Hematopoietic multipotent progenitor cell treated with erythropoietin and hydrocortisone succinate and interleukin-3 and kit ligand, for 4 days (in vitro differentiated cells): Measurements from ENCODE around the gene MICOS13.

Experiments used
- DNase-seq: peaks from one replicate; pipeline ENCODE4 v3.0.0-alpha.2; 2015

Gene MICOS13

DNA sequence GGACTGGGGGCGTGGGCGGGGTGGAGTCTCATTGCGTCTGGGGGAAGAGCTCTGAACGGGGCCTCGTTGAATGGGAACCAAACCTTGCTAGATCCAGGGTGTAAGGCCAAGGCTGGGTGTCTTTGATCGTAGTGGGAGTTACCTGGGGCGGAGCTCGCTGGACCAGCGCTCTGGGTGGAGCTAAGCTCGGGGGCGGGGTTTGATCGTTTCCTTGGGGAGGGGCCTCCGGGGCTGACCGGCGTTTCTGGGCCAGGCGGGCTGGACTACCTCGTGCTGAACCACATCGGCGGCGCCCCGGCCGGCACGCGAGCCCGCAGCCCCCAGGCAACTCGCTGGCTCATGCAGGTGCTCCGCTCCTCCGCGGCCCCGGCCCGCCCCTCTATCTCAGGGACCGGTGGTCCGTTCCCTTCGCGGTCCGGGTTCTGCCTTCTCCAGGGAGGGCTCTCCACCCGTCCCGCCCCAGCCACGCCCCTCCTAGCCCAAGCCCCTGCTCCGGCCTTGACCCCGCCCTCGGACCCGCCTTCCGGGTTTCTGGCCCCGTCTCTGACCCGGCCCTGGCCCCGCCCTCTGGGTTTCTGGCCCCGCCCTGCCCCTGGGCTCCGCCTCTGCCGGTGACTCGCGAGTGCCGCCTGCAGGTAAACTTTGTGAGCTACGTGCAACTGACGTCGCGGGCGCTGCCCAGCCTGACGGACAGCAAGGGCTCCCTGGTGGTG lies 6.5 kb upstream of the MICOS13 start:
- peak; percentile 99 for DNase-seq

DNA sequence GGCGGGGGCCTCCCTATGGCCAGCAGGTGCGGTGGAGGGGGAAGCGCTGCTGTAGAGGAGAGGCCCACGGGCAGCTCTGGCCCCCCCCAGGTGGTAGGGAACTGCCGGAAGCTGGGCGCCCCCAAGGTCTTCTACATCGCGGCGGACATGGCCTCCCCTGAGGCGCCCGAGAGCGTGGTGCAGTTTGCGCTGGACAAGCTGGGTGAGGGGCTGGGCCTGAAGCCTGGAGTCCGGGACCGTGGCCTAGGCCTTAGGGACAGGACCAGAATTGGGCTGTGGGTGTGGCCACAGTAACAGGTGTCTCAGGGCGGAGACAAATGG lies 6.0 kb upstream of the MICOS13 start:
- DNase-seq: no peak

DNA sequence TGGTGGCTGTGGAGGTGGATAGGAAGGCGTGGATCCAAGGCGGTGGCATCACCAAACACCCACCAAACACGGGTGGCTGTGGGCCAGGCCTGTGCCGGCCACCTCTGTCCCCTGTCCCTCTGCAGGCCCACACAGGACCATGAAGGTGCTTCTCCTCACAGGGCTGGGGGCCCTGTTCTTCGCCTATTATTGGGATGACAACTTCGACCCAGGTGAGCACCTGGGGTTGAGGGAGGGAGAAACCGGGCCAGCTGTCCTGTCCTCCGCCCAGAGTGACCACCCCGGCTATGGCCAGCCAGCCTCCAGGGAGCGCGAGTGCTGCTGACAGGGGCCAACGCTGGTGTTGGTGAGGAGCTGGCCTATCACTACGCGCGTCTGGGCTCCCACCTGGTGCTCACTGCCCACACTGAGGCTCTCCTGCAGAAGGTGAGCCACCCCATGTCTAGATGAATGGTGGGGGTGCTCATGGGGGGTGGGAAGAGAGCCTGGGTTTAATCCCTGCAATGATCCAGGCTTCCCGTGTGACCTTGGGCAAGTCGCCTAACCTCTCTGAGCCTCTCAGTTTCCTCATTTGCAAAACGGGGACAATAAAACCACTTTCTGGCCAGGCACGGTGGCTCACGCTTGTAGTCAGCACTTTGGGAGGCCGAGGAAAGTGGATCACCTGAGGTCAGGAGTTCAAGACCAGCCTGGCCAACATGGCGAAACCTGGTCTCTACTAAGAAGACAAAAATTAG lies 4.5 kb upstream of the MICOS13 start:
- DNase-seq: no peak

DNA sequence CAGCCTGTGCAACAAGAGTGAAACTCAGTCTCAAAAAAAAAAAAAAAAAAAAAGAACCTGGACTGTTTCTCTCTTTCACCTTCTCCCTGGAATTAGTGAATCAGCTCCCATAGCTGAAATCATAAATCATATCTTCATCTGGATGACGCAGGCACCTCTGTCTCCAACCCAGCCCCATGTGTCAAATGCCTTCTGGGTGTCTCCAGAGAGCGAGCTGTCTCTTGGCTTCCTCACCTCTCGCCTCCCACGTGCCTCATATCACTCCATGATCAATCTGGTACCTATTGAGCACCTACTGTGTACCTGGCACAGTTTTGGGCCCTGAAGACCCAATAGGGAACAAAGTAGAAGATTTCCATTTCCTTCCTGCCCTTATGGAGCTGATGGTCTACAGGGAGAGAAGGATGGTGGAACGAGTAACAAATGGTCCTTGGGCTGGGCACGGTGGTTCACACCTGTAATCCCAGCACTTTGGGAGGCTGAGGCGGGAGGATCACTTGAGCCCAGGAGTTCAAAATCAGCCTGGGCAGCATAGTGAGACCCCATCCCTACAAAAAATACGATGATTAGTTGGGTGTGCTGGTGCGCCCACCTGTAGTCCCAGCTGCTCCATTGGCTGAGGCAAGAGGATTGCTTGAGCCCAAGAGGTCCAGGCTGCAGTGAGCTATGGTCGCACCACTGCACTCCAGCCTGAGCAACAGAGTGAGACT lies 3.0 kb upstream of the MICOS13 start:
- no peak for DNase-seq

DNA sequence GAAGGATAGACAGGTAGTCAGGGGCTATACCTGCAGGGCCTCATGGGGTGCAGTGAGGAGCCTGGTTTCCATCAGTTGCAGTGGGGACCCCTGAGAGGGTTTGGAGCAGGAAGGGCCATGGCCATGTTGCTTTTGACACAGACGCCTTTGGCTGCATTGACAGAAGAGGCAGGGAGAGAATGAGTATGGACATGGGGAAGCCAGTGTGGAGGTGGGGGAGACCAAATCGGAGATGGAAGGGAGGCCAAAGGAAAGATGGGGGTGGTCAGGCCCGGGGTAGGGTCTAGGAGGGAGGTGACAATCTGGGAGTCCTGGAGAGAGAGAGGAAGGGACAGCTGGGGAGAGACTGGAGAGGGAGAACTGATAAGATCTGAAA lies 1.8 kb upstream of the MICOS13 start:
- no peak for DNase-seq

DNA sequence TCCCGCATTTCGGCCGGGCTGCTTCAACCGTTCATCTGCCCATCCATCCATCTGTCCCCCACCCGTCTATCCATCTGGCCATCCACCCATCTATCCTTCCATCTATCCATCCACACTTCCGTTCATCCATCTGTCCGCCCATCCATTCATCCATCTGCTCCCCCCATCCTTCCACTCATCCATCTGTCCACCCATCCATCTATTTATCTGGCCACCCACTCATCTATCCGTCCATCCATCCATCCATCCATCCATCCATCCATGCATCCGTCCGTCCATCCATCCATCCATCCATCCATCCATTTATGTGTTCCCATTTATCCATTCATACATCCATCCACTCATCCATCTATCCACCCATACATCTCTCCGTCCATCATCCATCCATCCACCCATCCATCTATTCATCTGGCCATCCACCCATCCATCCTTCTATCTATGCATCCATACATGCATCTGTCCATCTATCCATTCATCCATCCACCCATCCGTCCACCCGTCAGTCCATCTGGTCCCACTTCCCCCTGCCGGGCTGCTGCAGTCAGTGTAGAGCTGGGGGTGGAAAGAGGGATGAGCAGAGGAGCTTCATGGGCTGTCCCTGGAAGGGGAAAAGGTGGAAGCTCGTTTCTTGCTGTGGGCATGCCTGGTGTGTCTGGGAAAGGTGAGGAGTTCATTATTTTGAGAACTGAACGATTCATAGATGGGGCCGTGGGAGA lies 1.2 kb upstream of the MICOS13 start:
- no peak for DNase-seq

DNA sequence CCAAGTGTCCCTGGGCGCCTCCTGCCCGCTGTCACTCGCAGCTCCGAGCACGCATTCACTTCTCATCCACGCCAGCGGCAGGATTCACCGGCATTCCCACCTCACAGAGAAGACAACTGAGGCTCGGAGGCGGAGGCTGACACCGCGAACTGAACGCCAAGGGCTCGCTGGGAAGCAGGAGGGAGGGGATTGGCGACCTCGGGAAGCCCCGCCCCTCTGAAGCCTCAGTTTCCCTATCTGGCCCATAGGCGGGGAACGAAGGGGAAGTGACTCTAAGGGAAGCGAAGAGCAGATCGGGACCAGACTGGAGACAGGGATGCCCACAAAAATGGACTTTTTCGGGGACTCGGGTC lies 256 bp downstream of the MICOS13 start:
- DNase-seq: peak; percentile 40

DNA sequence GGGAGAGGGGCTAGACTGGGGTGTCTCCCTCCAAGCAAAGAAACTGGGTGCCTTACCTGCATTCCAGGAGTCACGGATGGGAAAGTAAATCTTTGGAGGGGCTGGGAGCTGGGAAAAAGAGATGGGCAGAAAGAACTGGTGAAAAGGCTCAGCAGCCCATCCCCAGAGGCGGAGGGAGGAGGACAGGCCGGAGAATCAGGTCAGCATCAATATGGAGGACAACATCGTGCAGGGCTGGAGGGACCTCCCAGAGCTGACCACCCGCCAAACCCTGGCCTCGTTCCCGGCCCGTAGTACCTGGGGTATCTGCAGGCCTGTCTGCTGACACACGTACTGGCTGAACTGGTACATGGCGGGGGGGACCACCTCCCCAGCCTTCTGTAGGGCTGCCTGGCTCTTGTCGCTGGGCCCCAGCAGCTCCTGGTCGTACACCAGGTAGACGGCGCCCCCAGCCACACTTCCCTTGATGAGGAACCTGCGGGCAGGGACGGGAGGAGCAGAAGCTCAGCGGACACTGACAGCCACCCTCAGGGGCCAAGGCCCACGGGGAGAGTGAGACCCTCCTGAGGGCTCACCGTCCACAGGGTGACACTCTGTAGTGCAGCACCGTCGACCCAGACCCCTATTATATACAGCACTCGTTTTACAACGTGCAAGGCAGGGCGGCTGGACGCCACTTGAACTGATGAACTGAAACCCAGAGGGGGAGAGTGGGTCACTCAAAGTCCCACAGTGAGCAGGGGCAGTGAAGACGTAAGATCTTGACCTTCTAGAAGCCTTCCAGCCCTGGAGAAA lies 830 bp downstream of the MICOS13 start:
- no peak for DNase-seq

DNA sequence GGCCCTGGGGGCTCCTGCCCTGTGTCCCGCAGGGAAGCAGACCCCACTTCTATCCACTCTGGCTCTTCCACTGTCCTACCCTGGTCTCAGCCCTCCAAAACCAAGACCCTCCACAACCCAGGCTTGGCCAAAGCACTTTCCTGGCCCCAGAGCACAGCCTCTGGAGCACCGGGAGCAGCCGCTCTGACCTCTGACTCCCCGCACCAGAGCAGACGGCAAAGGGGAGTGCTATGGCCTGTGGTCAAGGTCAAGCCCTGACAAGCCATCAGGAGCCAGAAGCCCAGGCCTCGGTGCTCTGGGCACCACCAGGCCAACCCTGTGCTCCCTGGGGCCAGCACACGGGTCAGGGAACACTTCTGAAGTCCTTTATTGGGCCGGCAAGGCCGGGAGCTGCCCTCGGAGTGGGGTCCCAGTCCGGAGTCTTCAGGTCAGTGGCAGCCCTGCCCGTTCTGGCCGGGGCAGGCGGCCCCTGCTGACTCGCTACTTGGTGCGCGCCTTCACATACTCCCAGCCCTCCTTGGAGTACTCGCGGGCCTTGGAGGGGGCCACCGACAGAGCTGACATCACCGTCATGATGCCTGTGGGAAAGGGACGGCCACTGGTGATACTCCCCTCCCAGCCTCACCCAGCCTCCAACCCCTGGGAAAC lies 2.1 kb downstream of the MICOS13 start:
- DNase-seq: no peak

DNA sequence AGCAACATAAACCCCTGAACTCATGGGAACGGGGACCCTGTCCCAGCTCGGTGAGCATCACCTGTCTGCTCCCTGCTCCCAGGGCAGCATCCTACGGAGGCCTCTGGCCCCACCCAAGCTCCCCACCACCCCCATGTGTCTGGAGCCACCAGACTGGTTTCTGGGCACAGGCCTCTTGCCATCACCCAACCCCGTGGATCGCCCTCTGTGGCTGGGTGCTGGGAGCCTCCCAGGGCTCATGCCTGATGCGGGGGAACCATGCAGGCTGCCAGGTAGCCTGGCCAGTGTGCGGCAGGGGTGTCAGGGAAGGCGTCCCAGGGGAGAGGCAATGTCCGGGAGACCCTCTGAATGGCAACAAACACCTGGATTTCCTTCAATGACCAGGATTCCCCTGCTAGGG lies 2.7 kb downstream of the MICOS13 start:
- DNase-seq: no peak

DNA sequence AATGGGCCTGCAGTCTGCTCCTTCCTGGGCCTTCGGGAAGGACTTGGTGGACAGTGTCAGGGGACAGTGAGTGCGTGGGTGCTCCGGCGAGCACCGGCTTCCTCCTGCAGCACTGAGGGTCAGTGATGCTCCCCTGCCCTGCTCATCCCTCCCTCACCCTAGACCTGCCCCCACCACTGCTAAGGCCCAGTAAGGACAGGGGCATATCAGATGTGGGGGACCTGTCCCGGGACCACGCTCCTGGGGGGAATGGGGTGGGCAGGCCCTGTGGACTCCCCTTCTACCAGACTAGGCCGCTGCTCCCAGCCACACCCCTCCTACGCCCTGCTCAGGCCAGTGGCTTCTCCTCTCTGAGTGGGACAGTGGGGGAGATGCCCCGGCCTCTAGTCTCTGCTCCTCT lies 3.2 kb downstream of the MICOS13 start:
- no peak for DNase-seq

DNA sequence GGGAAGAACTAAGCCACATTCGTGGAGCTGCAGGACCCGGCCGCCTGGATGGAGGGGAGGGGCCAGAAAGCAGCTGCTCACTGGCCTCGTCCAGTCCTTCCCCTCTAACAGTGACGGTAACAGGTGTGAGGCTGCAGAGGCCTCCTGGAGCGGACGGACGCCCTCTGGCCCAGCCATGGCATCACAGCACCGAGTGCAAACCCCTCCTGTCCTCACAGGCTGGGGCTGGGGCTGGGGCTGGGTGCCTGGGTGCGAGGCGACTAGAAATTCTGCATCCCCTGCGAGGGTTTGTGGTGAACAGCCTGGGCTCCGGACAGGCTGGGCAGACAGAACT lies 3.6 kb downstream of the MICOS13 start:
- no peak for DNase-seq

DNA sequence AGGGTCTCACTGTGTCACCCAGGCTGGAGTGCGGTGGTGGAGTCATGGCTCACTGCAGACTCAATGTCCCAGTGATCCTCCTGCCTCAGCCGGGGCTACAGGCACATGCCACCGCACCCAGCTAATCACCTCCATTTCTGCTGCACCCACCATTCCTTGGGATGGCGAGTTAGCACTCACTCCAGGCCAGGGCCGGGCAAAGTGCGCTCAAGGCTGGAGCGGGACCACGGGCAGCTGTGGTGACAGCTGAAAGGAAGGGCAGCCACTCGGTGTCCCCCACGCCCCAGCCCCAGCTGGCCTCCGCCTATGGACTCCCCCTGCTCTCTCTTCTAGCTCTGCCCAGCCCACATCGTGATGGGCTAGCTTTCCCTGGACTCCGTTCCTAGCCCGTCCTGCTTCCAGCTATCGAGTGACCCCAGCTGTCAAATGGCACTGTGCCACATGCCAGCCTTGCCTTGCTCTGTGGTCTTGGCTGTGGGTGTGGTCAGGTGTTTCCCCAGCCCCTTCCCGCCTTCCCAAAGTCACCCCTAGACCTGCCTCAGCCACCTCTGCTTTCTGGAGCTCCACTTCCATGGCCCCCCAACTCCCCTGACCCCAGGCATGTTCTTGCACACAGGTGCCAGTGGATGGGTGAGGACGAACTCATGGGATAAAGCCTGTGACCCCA lies 4.1 kb downstream of the MICOS13 start:
- DNase-seq: no peak

DNA sequence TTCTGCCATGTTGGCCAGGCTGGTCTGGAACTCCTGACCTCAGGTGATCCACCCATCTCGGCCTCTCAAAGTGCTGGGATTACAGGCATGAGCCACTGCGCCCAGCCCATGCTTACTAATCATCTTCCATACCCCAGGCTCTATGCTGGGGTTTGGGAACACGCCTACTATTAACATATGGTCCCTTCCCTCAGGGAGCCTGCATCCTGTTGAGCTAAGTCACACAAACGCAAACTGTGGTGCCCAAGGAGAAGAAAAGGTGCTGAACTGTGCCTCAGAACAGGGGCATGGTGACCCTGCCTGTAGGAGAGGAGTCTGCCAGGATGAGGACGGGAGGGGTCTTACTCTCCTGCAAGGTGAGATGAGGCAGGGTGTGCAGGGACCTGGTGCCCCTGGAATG lies 5.6 kb downstream of the MICOS13 start:
- DNase-seq: no peak

DNA sequence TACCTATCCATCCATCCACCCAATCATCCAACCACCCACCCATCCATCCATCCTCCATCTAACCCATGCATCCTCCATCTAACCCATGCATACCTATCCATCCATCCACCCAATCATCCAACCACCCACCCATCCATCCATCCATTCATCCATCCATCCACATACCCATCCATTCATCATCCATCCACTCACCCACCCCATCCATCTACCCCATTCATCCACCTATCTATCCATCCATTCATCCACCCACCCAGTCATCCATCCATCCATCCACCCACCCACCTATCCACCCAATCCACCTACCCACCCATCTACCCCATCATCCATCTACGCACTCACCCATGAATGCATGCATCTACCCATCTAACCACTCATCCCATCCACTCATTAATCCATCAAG lies 6.6 kb downstream of the MICOS13 start:
- DNase-seq: no peak

DNA sequence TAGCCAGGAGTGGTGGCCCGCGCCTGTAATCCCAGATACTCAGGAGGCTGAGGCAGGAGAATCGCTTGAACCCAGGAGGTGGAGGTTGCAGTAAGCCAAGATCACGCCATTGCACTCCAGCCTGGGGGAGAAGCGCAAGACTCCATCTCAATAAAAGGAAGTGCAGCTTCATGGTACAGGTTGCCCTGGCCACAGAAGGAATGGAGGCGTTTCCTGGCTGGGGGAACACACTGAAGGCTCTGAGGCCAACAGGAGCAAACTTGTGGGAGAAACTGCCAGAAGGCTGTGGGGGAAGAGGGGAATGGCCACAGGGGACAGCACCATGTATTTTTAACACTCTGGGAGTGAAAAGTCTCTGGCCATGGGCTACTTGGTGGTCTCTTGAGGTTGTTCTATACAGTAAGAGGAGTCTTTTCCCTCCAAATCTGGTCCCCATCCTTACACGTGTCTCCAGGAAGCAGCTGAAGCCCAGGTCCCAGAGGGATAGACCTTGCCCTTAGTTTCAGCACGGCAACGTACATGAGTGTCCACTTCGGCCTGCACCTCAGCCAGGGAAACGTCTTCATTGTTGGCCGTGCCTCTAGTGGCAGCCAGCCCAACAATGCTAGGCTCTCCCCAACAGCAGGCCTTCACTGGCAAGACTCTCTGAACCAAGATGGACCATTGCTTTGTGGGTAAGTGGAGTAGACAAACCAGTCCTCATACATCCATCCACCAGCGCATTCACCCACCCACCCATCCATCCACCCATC lies 7.4 kb downstream of the MICOS13 start:
- no peak for DNase-seq

DNA sequence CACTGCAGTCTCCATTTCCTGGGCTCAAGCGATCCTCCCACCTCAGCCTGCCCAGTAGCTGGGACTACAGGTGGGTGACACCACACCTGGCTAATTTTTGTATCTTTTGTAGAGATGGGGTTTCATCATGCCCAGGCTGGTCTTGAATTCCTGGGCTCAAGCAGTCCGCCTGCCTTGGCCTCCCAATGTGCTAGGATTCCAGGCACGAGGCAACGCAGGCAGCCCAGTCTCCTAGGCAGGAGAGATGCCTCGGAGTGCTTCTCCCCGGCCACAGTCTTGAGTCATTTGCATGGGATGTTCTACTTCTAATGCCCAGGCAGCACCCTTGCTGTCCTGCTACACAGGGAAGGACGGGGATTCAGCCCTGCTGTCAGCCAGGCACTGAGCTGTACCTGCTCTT lies 8.7 kb downstream of the MICOS13 start:
- no peak for DNase-seq

DNA sequence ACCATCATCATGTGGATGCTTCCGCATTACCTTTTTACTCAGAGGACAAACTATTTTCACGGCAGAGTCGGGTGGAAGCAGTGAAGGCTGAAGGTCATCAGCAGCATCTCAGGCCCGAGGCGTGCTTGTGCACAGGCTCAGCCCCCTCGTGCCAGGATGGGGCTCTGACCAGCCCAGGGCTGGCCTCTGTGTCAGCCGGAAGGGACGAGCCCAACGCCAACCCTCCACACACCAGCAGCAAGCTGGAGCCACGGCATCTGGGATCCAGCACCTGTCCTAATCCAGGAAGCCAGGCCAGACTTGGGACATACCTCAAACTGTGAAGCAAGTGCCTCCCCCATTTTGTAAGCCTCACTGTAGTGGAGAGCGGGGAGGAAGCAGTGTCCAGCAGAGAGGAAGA lies 11.1 kb downstream of the MICOS13 start:
- DNase-seq: no peak

DNA sequence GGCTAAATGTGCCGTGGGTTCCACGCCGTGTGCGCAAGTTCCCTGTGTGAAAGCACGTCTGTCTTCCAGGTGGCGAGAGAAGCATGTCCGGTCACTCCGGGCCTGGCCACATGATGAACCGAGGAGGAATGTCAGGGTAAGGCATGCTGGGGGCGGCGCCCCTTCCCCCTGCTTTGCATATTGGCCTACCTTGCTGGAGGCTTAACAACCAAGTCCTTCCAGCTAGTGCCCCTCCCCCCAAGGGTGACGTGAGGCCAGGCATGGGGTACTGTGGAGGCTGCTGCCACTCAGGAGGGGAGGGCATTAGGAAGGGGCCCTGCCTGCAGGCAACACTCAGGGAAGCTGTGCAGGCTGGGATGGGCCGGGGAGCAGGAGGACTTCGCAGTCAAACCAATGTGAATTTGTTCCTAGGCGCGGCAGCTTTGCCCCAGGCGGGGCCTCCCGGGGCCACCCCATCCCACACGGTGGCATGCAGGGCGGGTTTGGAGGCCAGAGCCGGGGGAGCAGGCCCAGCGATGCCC lies 12.5 kb downstream of the MICOS13 start:
- DNase-seq: no peak

DNA sequence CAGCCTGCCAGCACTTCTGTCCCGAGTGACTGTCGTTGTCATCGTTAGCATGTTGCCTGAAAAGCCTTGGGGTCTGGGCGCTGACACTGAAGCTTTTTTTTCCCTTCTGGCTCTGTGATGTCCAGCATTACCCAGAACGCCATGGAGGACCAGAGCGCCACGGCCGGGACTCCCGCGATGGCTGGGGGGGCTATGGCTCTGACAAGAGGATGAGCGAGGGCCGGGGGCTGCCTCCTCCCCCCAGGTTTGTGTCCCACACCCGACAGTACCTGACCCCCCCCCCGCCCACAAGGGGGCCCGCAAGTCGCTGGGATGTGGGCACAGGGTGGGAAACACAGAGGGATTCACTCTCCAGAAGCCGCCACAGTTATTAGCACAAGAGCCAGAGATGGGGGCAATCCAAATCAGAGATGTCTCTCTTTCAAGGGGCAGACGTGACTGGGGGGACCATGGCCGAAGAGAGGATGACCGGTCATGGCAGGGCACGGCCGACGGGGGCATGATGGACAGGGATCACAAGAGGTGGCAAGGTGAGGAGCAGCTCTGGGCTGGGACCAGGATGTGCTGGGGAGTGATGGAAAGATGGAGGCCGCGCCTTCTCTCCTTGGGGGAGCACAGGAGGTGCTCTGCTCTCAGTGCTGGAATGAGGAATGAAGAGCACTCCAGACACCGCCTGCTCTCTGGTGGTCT lies 13.2 kb downstream of the MICOS13 start:
- no peak for DNase-seq
